Stimulated activated naive CD8-positive, alpha-beta T cell treated with anti-CD3 and anti-CD28 coated beads, Interleukin-15, Interleukin-2, amounts not matched to agents 100 U/mL and 50 U/mL, for 24 hours (primary cell): ENCODE data around the gene DMRT3.

Source experiments
- ATAC-seq: fragments of 150-1000 bp; cut with Tn5 transposase; one replicate; pipeline ENCODE4 v1.10.0; 2021
- DNase-seq: peaks from one replicate; pipeline ENCODE4 v3.0.0; 2021

DMRT3 gene

GRCh38 chr9:976258-976942 is at the start of gene DMRT3:
Gene DMRT3 (plus strand): TSS chr9:976655. CDS start chr9:977002, 347 bp downstream.
- ATAC-seq: no peak
- DNase-seq: peak; percentile 16

GRCh38 chr9:926976-927375 is 49.5 kb upstream of the DMRT3 start:
- no peak for DNase-seq

GRCh38 chr9:928363-929042 is 48.0 kb upstream of the DMRT3 start:
- ATAC-seq: no peak

More at GRCh38 chr9:926976-927375, 49.5 kb upstream of the DMRT3 start:
- no peak for ATAC-seq

GRCh38 chr9:929719-930118 is 46.7 kb upstream of the DMRT3 start:
- DNase-seq: no peak
- no peak for ATAC-seq

More at GRCh38 chr9:928363-929042, 48.0 kb upstream of the DMRT3 start:
- no peak for DNase-seq

- no peak for ATAC-seq
- DNase-seq: no peak
Measured at GRCh38 chr9:933356-933755, 43.1 kb upstream of the DMRT3 start.

GRCh38 chr9:935348-935965 is 41.0 kb upstream of the DMRT3 start:
- no peak for DNase-seq

GRCh38 chr9:942805-943580 is 33.5 kb upstream of the DMRT3 start:
- no peak for ATAC-seq
- no peak for DNase-seq

More at GRCh38 chr9:935348-935965, 41.0 kb upstream of the DMRT3 start:
- ATAC-seq: no peak

GRCh38 chr9:947985-948384 is 28.5 kb upstream of the DMRT3 start:
- DNase-seq (no peak), ATAC-seq (no peak)

- DNase-seq (no peak), ATAC-seq (no peak)
Measured at GRCh38 chr9:948497-948896, 28.0 kb upstream of the DMRT3 start.

- DNase-seq: no peak
- ATAC-seq: no peak
Measured at GRCh38 chr9:950139-950538, 26.3 kb upstream of the DMRT3 start.

- DNase-seq (no peak), ATAC-seq (no peak)
Measured at GRCh38 chr9:952546-952945, 23.9 kb upstream of the DMRT3 start.

GRCh38 chr9:959105-959504 is 17.4 kb upstream of the DMRT3 start:
- no peak for ATAC-seq
- DNase-seq: no peak

- no peak for ATAC-seq
Measured at GRCh38 chr9:959914-960313, 16.5 kb upstream of the DMRT3 start.

GRCh38 chr9:962023-962422 is 14.4 kb upstream of the DMRT3 start:
- ATAC-seq: no peak
- DNase-seq: no peak

More at GRCh38 chr9:959914-960313, 16.5 kb upstream of the DMRT3 start:
- DNase-seq: no peak

GRCh38 chr9:965497-965896 is 11.0 kb upstream of the DMRT3 start:
- ATAC-seq (no peak), DNase-seq (no peak)

- ATAC-seq (no peak), DNase-seq (no peak)
Measured at GRCh38 chr9:966870-967269, 9.6 kb upstream of the DMRT3 start.

GRCh38 chr9:967436-967835 is 9.0 kb upstream of the DMRT3 start:
- DNase-seq (no peak), ATAC-seq (no peak)

GRCh38 chr9:967903-968641 is 8.4 kb upstream of the DMRT3 start:
- DNase-seq (no peak), ATAC-seq (no peak)

- ATAC-seq (no peak), DNase-seq (no peak)
Measured at GRCh38 chr9:969310-970150, 6.9 kb upstream of the DMRT3 start.

GRCh38 chr9:970151-970996 is 6.1 kb upstream of the DMRT3 start:
- DNase-seq (no peak), ATAC-seq (no peak)
